Measurements from ENCODE around the gene ILKAP.

Gene ILKAP

GRCh38 chr2:238159071-238159539 is 44.4 kb downstream of the ILKAP start:
- Mint-ChIP-seq H3K27ac (no peak overlapping the region), H3K27me3 (ENCODE audit: low read depth, poor library complexity) (peaks cover 63% of the 10 kb centered on the region), H3K36me3 (ENCODE audit: low read depth) (no peaks in the 10 kb centered on the region), H3K4me1 (peaks cover 40% of the 10 kb centered on the region), H3K4me3 (peak overlapping the region; percentile 81), H3K9me3 (peaks cover 6% of the 10 kb centered on the region)
- TF ChIP-seq CTCF (IDR thresholded peaks at IDR 0.05) = no peak
- no peak for DNase-seq

GRCh38 chr2:238158509-238159070 is 44.9 kb downstream of the ILKAP start, which contains the start of gene ERFE:
Gene ERFE (plus strand): TSS chr2:238158970. CDS start chr2:238159008, 38 bp downstream.
- Mint-ChIP-seq H3K4me3 (peak within 1 kb of the TSS; percentile 81), H3K36me3 (ENCODE audit: low read depth) (no peaks in the 10 kb centered on the region), H3K27me3 (ENCODE audit: low read depth, poor library complexity) (peaks cover 62% of the 10 kb centered on the region), H3K4me1 (peaks cover 44% of the 10 kb centered on the region), H3K9me3 (peaks cover 9% of the 10 kb centered on the region), H3K27ac (no peak within 1 kb of the TSS)
- peak; percentile 82 for DNase-seq
- peak; percentile 59 for TF ChIP-seq CTCF (IDR thresholded peaks at IDR 0.05)

- Mint-ChIP-seq H3K9me3 (peaks cover 9% of the 10 kb centered on the region), H3K4me1 (peaks cover 44% of the 10 kb centered on the region), H3K27ac (no peak overlapping the region), H3K36me3 (ENCODE audit: low read depth) (no peaks in the 10 kb centered on the region), H3K27me3 (ENCODE audit: low read depth, poor library complexity) (peaks cover 58% of the 10 kb centered on the region), H3K4me3 (no peak overlapping the region)
- TF ChIP-seq CTCF (IDR thresholded peaks at IDR 0.05) = no peak
- no peak for DNase-seq
These were observed 45.4 kb downstream of the ILKAP start for GRCh38 chr2:238158018-238158508.

GRCh38 chr2:238157506-238158017 is 45.9 kb downstream of the ILKAP start:
- H3K36me3 Mint-ChIP-seq (ENCODE audit: low read depth) = no peaks in the 10 kb centered on the region
- peaks cover 53% of the 10 kb centered on the region for H3K27me3 Mint-ChIP-seq (ENCODE audit: low read depth, poor library complexity)
- no peak overlapping the region for H3K27ac Mint-ChIP-seq
- peaks cover 9% of the 10 kb centered on the region for H3K9me3 Mint-ChIP-seq
- no peak for DNase-seq
- TF ChIP-seq CTCF (IDR thresholded peaks at IDR 0.05) = no peak
- H3K4me1 Mint-ChIP-seq = peaks cover 44% of the 10 kb centered on the region
- H3K4me3 Mint-ChIP-seq = no peak overlapping the region

- Mint-ChIP-seq H3K36me3 (ENCODE audit: low read depth) (no peaks in the 10 kb centered on the region), H3K4me3 (no peak overlapping the region), H3K4me1 (peaks cover 37% of the 10 kb centered on the region), H3K27ac (peak overlapping the region; percentile 96), H3K27me3 (ENCODE audit: low read depth, poor library complexity) (peaks cover 38% of the 10 kb centered on the region), H3K9me3 (peaks cover 9% of the 10 kb centered on the region)
- no peak for TF ChIP-seq CTCF (IDR thresholded peaks at IDR 0.05)
- DNase-seq = no peak
These were observed 47.5 kb downstream of the ILKAP start for GRCh38 chr2:238155761-238156694.
